NCI-H1105 (cell line): ENCODE data around the gene DUSP9.
A peak's percentile ranks its signal among the peaks of the same experiment; 100 is the strongest.

ENCODE experiments used
- DNase-seq: peaks from one replicate; lab custom pipeline; 2025; lab: John Stamatoyannopoulos, UW

DUSP9 gene

DNA sequence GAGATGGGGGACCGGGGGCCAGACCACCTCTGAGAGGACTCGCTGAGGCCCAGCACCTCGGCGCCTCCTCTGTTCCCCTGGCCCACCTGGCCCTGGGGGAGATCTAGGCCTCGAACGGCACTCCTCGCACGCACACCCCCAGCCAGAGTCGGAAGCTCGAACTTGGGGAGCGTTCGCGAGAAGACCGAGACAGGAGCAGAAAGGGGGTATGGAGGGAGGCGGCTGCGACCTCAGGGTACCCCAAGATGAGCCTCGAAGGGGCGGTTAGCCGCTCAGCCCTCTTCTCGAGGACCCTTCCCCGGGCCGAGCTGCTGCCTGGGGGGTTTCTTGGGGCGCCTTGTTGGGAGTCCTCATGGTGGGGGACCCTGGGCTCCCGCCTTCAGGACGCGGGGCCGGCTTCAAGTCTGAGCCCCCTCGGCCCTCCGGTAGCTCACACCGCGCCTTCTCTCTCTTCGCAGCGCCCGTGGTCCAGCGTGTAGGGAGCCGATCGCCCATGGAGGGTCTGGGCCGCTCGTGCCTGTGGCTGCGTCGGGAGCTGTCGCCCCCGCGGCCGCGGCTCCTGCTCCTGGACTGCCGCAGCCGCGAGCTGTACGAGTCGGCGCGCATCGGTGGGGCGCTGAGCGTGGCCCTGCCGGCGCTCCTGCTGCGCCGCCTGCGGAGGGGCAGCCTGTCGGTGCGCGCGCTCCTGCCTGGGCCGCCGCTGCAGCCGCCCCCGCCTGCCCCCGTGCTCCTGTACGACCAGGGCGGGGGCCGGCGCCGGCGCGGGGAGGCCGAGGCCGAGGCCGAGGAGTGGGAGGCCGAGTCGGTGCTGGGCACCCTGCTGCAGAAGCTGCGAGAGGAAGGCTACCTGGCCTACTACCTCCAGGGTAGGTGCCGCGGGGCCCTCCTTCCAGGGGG lies 706 bp downstream of the DUSP9 start:
- DNase-seq = no peak

DNA sequence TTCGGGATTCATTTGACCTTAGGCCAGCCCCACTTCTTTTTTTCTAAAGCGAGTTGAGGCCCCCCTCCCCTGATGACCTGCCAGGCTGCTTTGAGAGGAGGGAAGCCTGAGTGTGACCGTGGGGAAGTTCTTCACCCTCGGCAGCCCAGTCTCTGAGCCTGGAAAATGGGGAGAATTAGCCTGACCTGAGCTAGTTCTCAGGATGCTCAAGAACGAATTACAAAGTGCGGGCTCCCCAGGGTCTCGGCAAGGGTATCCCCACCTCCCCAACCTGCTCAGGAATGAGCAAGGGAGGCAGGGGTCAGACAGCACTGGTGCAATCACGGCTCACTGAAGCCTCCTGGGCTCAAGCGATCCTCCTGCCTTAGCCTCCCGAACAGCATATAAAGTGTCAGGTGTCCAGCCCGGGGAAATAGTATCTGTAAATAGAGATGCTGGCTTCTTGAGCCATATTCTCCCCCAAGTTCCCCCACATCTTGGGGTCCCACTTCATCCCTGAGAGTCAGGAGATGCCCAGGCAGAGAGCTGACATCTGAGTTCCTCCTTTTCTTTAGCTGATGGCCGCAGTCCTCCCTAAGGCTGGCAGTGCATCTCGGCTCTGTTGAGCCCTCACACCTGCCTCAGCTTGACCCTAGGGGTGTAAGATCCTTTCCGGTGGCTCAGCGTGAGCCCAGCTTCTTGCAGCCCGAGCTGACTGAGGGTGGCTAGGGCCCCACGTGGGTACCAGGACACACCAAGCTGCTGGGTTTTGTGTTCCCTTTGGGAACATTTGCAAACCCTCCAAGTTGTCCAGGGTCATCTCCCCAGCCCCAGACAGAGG lies 1.6 kb downstream of the DUSP9 start:
- no peak for DNase-seq

DNA sequence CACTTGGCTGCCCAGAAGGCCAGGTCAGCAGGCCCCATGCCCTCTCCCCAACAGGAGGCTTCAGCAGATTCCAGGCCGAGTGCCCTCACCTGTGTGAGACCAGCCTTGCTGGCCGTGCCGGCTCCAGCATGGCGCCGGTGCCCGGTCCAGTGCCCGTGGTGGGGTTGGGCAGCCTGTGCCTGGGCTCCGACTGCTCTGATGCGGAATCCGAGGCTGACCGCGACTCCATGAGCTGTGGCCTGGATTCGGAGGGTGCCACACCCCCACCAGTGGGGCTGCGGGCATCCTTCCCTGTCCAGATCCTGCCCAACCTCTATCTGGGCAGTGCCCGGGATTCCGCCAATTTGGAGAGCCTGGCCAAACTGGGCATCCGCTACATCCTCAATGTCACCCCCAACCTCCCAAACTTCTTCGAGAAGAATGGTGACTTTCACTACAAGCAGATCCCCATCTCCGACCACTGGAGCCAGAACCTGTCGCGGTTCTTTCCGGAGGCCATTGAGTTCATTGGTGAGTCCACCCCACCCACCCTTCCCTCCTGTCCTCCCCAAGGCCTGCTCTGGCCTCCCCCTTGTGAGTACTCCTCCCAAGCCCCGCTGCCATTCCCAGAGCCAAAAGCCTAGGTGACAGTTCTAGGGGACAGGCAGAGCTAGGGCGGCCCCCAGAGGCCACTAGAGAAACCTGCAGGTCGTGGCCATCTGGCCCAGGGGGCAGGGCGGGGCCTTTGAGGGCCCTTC lies 2.3 kb downstream of the DUSP9 start:
- DNase-seq = no peak

DNA sequence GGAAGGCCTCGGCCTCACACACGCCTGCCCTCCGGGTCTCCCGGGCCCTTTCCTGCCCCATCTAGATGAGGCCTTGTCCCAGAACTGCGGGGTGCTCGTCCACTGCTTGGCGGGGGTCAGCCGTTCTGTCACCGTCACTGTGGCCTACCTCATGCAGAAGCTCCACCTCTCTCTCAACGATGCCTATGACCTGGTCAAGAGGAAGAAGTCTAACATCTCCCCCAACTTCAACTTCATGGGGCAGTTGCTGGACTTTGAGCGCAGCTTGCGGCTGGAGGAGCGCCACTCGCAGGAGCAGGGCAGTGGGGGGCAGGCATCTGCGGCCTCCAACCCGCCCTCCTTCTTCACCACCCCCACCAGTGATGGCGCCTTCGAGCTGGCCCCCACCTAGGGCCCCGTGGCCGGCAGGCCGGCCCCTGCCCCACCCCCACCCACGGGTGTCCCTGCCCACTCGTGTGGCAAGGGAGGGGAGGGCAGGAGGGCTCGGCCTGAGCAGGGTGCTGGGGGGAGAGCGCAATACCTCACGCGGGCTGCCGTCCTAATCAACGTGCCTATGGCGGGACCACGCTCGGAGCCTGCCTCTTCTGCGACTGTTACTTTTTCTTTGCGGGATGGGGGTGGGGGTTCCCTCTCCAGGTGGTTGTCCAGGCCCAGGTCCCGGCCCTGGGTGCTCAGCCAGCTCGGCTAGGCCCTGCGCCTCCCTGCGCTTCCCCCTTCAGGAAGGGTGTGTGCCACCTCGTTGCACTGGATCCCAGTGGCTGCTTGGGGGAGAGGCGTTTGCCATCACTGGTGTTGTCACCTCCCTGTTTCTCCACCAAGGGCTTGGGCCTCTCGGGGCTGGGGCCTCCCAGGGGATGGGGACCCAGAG lies 3.1 kb downstream of the DUSP9 start:
- DNase-seq = no peak

DNA sequence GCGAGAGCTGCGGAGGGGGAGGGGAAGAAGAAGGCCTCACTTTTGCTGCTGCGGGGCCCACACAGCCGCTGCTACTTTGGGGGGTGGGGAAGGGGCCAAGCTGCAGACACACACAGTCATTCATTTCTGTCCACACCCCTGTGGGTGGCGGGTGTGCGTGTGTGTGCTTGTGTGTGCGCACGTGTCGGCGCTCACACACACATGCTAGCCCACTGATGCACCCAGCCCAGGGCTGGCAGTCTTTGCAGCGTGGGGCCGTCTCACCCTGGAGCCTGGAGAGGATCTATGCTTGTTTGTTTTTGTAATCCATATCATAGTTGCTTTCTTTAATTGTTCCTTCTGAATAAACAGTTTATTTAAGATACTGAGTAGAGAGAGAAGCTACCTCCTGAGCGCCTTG lies 4.0 kb downstream of the DUSP9 start:
- DNase-seq = no peak

DNA sequence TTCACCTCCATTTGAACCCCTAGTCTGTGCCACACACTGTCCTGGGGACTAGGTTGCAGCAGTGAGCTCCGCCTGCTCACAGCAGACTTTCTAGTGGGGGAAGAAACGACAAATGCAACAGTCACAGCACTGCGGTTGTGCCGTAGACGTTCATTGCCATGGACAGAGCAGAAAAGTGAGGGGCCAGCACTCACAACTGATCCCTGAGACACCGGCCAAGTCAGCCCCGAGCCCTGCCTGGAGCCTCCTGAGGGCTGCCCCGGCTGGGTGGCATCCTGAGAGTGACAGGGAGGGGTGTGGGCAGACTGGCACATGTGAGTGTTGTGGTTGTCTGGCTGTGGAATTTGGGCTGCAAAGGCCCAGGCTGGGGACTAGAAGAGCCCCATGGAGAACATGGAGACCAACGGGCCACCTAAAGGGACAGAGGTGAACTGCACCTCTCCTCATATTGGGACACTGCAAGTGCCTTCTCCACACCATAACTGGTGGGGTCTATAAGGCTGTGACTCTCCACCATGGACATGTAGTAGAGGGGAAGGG lies 4.6 kb downstream of the DUSP9 start:
- no peak for DNase-seq

DNA sequence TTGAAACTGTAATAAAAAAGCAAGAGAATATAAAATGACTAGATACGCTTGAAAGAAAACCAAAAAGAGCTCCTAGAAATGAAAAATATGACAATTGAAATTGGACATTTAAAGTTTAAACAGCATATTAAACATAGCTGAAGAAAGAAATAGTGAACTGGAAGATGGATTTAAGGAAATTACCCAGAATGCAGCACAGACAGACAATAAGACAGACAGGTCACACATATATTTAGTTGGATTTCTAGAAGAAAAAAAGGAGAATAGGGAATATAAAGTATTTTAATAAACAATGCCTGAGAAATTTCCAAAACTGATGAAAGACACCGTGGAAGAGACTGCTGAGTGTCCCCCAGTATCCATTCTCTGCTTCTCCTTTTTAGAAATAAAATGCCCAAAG lies 6.6 kb downstream of the DUSP9 start:
- DNase-seq = no peak

DNA sequence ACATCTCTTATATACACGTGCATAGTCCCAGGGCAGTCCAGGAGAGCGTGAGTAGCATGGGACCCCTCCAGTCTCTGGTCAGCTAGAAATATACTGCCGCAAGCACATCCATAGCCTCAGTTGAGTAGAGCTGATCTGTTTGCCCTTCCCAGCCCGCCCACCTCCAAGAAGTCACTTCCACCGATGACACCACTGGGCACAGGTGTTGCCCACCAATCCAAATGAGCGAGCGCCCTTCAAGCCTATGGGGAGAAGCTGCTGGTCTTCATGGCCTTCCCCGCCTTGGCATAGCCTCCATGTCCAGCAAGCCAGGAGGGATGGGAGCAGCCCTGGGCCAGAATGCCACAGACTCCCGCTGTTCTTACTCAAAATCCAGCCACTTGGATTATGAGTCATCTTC lies 10.2 kb downstream of the DUSP9 start:
- no peak for DNase-seq

DNA sequence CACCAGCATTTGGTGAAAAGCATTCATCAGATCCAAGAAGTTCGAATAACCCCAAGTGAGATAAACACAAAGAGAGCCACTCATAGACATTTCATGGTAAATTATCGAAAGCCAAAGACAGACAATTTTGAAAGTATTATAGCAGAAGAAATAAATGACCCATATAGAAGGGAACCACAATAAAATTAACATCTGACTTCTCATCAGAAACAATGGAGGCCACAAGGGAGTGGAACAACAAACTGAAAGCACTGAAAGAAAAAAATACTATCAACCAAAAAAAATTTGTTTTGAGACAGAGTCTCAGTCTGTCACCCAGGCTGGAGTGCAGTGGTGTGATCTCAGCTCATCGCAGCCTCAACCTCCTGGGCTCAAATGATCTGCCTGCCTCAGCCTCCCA lies 12.3 kb downstream of the DUSP9 start:
- no peak for DNase-seq

DNA sequence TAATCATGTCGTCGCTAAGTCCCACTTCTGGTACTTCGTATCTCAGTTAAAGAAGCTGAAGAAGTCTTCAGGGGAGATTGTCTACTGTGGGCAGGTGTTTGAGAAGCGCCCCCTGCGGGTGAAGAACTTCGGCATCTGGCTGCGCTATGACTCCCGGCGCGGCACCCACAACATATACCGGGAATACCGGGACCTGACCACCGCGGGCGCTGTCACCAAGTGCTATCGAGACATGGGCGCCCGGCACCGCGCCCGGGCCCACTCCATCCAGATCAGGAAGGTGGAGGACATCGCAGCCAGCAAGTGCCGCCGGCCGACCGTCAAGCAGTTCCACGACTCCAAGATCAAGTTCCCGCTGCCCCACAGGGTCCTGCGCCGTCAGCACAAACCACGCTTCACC lies 15.3 kb downstream of the DUSP9 start:
- no peak for DNase-seq

DNA sequence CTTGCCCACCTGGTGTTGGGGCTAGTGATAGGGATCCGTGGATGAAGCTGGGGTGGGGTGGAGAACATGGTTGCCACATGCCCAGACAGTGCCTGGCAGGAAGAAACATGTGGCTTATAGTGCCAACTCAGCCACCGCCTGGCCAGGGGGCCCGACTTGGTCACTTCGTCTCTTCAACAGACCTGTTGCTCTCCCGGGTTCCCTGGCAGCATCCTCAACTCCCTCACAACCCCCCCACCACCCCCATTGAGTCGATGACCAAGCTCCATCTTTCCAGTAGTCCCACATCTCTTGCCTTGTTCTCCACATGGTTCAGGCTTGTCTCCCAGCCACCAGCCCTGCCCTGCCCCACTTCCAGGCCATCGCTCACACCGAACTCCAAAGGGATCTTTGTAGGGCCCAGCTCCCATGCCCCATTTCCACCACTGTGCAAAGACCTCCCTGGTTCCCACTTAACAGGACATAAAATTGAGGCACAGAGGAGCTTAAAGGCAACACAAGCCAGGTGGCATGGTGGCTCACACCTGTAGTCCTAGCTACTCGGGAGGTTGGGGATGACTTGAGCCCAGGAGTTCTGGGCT lies 18.8 kb downstream of the DUSP9 start:
- no peak for DNase-seq

DNA sequence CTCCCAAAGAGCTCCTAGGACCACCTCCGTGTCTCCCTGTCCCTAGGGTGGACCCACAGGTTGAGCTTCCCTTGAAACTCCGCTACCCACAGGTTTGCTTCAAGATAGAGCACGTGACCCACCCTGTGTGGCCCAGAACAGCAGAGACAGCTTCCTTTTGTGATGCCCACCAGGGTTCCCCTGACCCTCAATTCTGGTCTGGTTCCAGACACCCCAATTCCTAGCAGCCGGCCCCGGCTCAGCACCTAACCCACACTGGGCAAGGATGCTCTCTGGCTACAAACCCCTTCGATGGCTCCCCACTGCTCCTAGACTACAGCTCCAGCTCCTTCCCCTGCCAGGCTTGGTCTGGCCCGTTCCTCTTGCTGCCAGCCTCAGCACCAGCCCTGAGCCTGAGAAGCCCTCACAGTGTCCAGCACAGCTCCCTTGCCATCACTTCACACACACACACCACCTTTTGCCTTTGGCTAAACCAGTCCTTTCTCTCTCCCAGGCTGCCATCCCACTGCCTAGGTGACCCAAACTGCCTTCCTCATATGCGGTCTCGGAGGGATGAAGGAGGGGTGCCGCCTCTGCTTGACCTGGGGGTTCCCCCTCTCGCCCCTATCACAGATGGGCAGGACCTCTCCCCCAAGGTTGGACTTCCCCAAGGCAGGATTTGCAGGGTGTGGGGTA lies 20.4 kb downstream of the DUSP9 start:
- DNase-seq = no peak

DNA sequence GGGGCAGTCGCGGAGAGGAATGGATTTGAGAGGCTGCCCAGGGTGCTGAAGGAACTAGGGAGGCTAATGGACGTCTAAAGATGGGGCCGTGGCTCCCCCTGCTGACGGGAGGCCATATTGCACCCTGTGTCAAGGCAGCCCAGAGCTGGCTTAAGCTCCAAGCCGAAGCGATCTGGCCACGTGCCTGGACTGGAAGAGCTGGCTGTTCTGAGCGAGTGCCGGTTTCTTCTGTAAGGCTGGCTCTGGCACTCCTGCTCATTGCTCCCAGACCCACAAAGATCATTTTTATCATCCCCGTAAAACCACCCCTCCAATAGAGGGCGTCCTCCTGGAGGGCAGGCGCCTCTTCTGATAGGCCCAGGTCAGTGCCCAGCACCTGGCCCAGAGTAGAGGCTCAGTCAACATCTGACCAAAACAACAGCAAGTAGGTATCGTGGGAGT lies 21.0 kb downstream of the DUSP9 start:
- DNase-seq = peak; percentile 79

DNA sequence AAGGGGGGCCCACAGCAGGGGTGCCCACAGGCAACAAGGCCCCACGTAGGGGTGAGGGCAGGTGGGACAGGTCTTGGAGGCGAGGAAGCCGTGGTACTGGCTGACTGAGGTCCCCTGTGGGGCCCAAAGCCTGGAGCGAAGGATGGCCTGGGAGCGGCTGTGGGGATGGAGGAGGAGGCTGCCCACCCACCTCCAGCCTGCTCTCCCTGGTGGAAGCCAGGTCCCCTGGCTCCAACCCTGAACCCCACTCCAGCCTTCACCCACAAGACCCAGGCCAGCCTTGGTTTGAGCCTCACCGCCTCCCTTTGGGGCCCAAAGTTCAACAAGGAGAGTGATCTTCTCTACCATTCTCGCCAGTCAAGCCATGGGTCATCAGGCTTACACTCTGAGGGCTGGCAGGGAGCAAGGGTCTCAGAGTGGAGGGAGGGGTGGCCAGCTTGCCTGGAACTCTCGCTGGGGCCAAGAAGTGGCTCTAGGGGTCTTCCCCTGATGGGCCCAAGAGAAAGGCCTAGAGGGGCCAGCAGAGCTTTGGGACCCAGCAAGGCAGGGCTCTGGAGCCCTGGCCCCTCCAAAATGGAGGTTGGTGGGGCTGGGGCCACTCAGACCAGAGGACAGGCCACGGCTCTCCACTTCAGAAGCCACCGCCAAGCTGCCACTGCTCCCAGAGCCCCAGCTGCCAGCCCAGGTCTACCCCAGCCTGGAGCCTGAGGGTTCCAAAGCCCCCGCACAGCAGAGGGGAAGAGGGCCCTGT lies 21.6 kb downstream of the DUSP9 start:
- DNase-seq = no peak

DNA sequence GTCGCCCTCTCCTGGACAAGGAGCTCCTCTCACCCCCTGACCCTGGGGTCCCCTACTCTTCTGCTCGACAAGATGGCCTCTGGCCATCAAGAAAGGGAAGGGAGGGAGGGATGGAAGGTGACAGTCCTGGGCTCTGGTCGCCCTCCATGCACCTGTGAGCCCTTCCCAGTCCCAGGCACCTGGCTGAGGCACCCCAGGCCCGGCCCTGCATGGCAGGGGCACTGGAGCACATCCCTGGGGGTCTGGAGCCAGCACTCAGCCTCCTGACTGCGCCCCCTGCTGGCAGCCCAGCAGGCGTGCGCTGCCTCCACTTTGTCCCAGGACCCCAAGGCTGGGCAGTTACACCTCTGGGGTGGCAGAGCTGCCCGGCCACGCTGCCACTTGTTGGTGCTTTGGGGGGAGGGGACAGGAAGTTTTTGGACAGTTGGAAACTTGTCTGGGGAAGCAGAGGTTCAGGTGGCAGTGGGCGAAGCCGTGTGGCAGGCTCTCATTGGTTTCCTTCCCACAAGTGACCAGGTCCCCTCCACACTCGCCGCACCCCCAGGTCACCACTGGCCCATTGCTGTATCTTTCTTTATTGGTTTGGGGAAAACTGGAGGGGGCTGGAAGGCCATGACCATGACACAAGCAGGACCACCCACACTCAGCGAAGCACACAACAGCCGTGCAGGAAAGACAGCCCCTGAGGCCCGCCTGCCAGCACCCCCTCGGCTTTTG lies 22.3 kb downstream of the DUSP9 start:
- no peak for DNase-seq

DNA sequence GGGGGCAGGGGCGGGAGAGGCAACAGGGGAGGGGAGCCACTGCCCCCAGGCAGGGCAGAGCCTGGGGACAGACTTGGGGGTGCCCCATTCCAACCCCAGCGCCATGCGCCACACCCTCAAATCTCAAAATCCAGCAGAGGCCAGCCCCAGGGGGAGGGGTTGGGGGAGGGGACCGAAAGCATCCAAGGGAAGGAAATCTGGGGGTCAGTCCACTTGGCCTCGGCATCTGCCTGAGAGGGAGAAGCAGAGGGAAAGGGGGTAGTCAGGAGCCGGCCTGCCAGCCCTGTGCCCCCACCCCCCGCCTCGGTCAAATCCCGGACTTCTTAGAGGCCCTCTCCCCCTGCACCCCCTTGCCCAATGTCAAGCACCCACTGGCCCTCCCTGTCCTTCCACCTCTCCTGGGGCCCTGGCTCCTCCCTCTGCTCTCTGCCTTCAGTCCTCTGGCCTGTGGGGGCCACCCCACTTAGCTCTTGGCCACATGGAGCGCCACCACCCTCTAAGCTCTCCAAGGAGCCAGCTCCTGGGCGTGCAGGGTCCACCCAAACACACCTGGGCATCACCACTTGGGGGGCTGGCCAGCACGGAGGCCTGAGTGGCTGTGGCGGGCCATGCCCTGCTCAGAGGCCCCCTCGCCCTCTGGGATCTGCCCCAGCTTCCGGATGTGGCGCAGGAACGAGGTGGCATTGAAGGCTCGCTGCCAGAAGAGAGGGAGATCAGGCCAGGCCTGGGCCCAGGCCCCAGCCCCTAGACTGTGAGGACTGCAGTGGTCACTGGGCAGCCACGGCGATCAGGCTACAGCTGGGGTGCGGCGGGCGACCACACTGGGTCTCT lies 23.1 kb downstream of the DUSP9 start:
- no peak for DNase-seq

DNA sequence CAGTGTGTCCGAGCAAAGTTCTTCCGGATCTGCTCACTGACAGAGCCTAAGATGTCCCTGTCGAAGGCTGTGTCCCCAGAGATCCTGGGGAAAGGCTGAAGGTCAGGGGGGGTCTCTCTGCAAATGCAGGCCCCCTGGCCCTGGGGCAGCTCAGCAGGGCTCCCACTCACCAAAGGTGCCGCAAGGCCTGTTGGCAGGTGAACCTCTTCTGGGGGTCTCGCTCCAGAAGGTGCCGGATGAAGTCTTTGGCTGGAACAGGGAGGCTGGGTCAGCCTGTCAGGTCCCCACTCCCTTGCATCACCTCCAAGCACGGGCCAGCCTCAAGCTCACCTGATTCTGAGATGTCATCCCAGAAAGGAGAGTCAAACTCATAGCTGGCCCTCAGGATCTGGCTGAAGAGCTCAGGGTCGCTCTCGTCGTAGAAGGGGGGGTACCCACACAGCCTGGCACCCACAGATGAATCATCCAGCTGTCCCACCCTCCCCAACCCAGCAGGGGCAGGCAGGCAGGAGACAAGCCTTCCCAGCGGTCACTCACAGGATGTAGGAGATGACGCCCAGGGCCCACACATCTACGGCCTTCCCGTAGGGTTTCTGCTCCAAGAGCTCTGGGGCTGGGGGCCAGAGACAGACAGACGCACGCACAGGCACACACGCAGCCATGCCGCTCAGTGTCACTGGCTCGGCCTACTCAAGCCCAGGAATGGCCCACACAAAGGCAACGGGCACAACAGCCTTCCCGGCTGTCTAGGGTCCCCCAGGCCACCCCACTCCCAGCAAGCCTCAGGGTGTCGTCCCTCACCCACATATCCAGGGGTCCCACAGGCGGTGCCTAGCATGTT lies 24.0 kb downstream of the DUSP9 start:
- DNase-seq = no peak
